Retinal pigment epithelial cell (primary cell): ENCODE results near the gene DPH7.
"Not testable (repeated sequence)": the region's sequence is repeated elsewhere in the genome, so short reads cannot be mapped to it uniquely, and the experiment has no call there.

Experiments used
- DNase-seq: peaks from one replicate; pipeline ENCODE4 v3.0.0-alpha.2; 2010; ENCODE audit warnings: low read depth
- H3K4me3 ChIP-seq: 2 replicates; pipeline ENCODE4 v1.5.1; 2011; ENCODE audit warnings: mild to moderate bottlenecking, low read length, control low read depth, moderate library complexity
- TF ChIP-seq, protein P1 (sequence below): conservative IDR thresholded peaks from 2 replicates; pipeline ENCODE4 v1.5.1; 2011; ENCODE audit warnings: low read depth, low read length, control low read depth, inconsistent platforms

Gene DPH7

DNA sequence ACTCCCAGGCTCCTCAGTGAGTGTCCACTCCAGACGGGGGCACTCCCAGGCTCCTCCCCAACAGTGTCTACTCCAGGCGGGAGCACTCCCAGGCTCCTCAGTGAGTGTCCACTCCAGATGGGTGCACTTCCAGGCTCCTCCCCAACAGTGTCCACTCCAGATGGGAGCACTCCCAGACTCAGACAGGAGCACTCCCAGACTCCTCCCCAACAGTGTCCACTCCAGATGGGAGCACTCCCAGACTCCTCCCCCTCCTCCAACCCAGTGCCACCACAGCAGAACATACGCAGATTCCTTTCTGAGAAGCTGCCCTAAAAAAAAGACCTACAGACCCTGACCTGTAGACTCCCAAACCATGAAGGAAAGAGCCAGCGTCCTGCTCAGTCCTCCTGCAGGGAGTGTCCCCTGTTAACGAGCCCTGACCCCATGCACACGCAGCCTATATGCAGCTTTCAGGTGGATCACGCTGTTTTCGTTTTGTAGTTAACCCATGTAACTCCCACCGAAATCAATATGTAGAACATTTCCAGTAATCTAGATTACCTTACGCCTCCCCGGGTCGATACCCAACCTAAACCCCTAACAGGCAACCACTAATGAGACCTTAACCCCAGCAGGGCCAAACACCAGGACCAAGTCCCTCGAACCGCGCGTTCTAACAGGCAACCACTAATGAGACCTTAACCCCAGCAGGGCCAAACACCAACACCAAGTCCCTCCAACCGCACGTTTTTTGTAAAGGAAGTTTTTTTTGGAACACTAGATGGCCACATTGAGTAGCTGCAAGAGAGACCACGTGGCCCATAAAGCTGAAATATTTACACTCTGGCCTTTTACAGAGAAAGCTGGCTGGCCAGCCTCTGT is 44.2 kb downstream of the DPH7 start:
- no peak overlapping the region for H3K4me3 ChIP-seq
- TF ChIP-seq, protein P1, sequence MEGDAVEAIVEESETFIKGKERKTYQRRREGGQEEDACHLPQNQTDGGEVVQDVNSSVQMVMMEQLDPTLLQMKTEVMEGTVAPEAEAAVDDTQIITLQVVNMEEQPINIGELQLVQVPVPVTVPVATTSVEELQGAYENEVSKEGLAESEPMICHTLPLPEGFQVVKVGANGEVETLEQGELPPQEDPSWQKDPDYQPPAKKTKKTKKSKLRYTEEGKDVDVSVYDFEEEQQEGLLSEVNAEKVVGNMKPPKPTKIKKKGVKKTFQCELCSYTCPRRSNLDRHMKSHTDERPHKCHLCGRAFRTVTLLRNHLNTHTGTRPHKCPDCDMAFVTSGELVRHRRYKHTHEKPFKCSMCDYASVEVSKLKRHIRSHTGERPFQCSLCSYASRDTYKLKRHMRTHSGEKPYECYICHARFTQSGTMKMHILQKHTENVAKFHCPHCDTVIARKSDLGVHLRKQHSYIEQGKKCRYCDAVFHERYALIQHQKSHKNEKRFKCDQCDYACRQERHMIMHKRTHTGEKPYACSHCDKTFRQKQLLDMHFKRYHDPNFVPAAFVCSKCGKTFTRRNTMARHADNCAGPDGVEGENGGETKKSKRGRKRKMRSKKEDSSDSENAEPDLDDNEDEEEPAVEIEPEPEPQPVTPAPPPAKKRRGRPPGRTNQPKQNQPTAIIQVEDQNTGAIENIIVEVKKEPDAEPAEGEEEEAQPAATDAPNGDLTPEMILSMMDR, result peak; percentile 84
- DNase-seq, result no peak

DNA sequence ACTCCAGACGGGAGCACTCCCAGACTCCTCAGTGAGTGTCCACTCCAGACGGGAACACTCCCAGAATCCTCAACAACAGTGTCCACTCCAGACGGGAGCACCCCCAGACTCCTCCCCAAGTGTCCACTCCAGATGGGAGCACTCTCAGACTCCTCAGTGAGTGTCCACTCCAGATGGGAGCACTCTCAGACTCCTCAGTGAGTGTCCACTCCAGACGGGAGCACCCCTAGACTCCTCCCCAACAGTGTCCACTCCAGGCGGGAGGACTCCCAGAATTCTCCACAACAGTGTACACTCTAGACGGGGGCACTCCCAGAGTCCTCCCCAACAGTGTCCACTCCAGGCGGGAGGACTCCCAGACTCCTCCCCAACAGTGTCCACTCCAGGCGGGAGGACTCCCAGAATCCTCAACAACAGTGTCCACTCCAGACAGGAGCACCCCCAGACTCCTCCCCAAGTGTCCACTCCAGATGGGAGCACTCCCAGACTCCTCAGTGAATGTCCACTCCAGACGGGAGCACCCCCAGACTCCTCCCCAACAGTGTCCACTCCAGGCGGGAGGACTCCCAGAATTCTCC is 45.7 kb downstream of the DPH7 start:
- H3K4me3 ChIP-seq, DNase-seq: not testable (repeated sequence)

DNA sequence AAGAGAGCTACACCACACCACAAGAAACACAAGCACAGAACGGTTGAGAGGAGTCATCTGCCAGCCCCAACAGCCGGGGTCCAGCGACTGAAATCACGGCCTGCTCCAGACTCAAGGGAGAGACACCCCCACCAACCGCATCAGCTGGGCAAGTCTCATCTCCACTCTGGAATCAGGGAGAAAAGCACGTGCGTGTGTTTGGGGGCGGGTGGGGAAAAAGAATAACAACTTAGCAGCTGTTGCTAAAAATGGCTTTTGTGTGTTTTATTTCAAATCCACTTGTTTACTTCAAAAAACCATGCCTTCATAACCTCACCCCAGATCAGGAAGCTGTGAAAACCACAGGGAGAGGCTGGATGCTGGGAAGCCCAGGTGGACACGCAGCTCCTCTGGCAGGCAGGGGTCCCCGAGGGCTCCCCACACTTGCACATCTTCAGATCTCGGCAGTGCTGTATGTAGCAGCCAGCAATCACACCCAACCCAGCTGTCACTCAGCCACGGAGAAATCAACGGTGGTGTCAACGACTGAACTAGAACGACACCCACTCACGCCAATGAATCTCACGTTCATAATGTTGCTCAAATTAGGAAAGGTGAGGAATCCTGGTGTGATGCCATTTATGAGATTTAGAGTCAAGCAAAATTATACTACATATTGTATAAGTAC is 47.5 kb downstream of the DPH7 start:
- TF ChIP-seq, protein P1, result no peak
- no peak overlapping the region for H3K4me3 ChIP-seq
- no peak for DNase-seq

DNA sequence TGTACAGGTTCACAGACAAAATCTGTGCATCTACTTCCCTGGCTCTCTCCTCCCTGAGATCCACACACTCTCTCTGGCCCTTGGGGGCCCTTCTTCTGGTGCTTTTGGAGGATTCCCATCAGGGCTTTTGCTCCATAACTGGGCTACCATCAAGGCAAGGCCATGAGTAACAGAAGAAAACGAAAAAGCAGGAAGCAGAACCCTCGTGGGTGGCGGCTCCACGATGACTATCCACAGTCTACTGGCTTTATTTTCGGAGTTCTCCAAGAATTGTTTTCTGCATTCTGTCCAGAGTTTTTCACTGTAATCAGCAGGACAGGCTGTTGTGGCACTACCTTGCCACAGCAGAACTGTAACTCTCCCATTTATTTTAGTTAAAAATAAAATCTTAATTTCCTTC is 48.4 kb downstream of the DPH7 start:
- no peak overlapping the region for H3K4me3 ChIP-seq
- TF ChIP-seq, protein P1, result no peak
- DNase-seq, result no peak

DNA sequence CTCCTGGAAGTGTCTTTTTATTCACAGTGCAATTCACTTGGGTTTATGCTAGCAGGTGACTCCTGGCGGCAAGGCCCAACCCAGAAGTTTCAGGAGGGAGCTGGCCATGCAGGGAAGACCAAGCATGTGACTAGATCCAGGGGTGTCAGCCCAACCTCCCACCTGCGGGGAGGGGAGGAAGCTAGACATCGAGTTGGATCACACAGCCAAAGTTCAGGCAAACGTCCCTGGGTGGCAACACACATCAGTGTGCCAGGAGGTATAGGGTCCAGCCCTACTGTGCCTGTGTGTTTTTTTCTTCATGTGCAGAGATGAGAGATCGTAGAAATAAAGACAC is 53.8 kb downstream of the DPH7 start:
- no peak overlapping the region for H3K4me3 ChIP-seq
- DNase-seq, result no peak
- TF ChIP-seq, protein P1, result no peak

DNA sequence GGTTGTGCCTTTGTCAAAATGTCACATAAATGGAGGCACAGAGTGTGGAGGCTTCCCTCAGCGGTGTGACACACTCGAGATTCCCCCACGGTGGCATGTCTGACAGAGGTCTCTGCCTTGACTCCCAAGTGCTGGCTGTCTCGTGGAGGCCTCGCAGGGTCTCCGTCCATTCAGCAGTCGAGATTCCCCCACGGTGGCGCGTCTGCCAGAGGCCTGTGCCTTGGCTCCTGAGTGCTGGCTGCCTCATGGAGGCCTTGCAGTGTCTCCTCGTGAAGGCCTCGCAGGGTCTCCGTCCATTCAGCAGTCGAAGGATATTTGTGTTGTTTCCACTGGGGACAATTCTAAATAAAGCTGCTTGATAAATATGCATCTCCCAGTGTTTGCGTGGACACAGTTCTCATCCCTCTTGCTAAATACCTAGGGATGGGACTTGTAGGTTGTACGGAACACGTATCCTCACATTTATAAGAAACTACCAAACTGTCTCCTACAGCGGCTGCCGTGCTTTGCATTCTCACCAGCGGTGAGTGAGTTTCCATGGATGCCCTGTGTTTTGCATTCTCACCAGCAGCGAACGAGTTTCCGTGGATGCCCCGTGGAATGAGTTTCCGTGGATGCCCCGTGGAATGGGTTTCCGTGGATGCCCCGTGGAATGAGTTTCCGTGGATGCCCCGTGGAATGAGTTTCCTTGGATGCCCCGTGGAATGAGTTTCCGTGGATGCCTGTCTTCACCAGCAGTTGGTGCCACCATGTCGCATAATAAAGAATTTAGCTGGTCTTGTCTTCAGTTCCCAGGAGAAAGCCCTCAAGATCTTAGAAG is 54.4 kb downstream of the DPH7 start:
- no peak overlapping the region for H3K4me3 ChIP-seq
- TF ChIP-seq, protein P1, result no peak
- DNase-seq, result no peak
